H1 (cell line): Measurements from ENCODE around the gene OPN3. TPM values are rescaled to one million over a fixed set of nuclear protein-coding genes. Genes with fewer than 3 reads are reported as not detected.

Experiments used
- ATF2 ChIP-seq: IDR thresholded peaks from 2 replicates; pipeline ENCODE4 v1.6.1; 2012; ENCODE audit warnings: low read length, inconsistent platforms
- ATF3 ChIP-seq: IDR thresholded peaks from 2 replicates; pipeline ENCODE4 v1.6.1; 2011; ENCODE audit warnings: low read depth, mild to moderate bottlenecking, low read length; ENCODE audit not compliant: insufficient read depth
- CHD7 ChIP-seq: fragments of 300-600 bp; sonication (generic); IDR thresholded peaks from 2 replicates; pipeline ENCODE4 v1.7.1; 2012; ENCODE audit warnings: low read length, moderate library complexity, mild to moderate bottlenecking, inconsistent platforms; ENCODE audit not compliant: insufficient replicate concordance
- CREB1 ChIP-seq: IDR thresholded peaks from 2 replicates; pipeline ENCODE4 v1.6.1; 2012; ENCODE audit warnings: inconsistent platforms
- SUZ12 ChIP-seq: fragments of 200-600 bp; sonication (generic); IDR thresholded peaks from 2 replicates; pipeline ENCODE4 v1.6.1; 2012; ENCODE audit warnings: mild to moderate bottlenecking, inconsistent platforms, low read length, moderate library complexity, mixed read lengths
- polyA plus RNA-seq, 7 experiments: library from polyadenylated mRNA; depleted of rRNA in 3 of 7; stranded (reverse) in 5 of 7; unstranded in 2 of 7; fragments of >200 nt in 5 of 7; fragments of 200-250 nt in 2 of 7; gene quantifications; 1 replicate in 5 of 7; 2 replicates in 1 of 7; 4 replicates in 1 of 7; pipeline versions ENCODE4 v1.2.1 to v1.2.3, GENCODE V29; 2011 to 2013; ENCODE audit warnings: missing spikeins in 2 of 7, mixed read lengths in 2 of 7
- total RNA-seq: library from RNA; stranded (reverse); fragmentation: NEBNext Ultra II Directional; extraction: Animal tissue kit (Norgen Biotek cat#: 25700); gene quantifications from 2 replicates; pipeline ENCODE4 v1.2.1, GENCODE V29; 2021

OPN3 gene
- total and polyA plus RNA-seq, 2 of the 8 experiments (the other 6 are each of a cell fraction or from before 2014, with no cell fraction given) = 8.8 to 19.4 TPM

- TF ChIP-seq CHD7 = no peak
- no peak for TF ChIP-seq SUZ12
- no peak for TF ChIP-seq ATF3
- no peak for TF ChIP-seq CREB1
- TF ChIP-seq ATF2 = no peak
These were observed 14.5 kb upstream of the OPN3 start (continued) for GRCh38 chr1:241654641-241655040.
